GM19025 (cell line): ENCODE data around the gene SYP.

Source experiments
- ATAC-seq: cut with Tn5 transposase; IDR thresholded peaks from one replicate; pipeline ENCODE4 v1.9.1; 2021; ENCODE audit warnings: mild to moderate bottlenecking, low read depth, moderate library complexity; ENCODE audit not compliant: unreplicated experiment

SYP gene

DNA sequence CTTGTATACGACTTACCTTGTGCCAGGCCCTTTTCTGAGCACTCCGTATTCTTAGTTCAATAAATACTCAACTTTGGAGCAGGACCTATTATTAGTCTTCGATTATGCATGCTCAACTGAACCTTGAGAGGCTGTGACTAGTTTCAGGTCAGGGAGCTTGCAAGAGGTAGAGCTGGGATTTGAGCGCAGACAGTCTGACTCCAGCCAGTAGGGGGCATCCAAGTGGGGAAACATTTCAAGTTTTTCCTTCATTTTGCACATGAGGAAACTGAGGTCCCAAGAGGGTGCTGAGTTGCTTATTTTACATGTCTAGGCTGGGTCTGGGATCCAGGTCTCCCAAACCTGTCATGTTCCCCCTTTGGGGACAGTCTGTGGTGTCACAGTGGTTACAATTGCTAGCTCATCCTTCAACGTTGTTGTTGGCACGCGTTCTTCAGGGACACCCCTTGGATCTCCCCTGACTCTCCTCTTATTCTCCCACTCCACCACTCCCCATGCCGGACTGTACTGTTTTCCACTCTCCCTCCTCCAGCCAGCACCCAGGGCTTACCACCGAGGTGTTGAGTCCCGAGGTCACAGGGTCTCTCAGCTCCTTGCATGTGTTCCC, 7.2 kb downstream of the SYP start:
- ATAC-seq, result no peak

DNA sequence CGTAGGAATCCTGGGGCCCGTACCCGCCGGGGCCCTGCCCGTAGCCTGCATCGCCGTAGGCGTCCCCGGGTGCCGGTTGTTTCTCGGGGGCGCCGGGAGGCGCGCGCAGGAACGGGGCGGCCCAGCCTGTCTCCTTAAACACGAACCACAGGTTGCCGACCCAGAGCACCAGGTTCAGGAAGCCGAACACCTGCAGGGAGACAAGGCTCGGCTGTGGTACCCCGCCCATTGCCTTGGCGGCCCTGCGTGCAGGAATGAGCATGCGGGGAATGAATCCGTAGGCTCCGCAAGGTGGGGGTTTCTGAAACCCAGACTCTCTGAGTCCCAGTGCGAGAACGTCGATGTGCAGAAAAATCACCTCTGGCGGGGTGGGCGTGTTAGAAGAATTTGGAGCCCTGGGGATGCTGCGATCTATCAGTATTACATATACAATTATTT, 8.4 kb downstream of the SYP start:
- ATAC-seq, result peak; percentile 5

- ATAC-seq, result peak; percentile 89
Measured at GRCh38 chrX:49190821-49191573, 9.0 kb downstream of the SYP start.

- no peak for ATAC-seq
Measured at GRCh38 chrX:49189606-49190005, 10.4 kb downstream of the SYP start.

- ATAC-seq, result no peak
Measured at GRCh38 chrX:49188468-49189076, 11.4 kb downstream of the SYP start.

GRCh38 chrX:49187526-49187925, 12.5 kb downstream of the SYP start:
- no peak for ATAC-seq

GRCh38 chrX:49187028-49187394, 13.0 kb downstream of the SYP start:
- no peak for ATAC-seq

DNA sequence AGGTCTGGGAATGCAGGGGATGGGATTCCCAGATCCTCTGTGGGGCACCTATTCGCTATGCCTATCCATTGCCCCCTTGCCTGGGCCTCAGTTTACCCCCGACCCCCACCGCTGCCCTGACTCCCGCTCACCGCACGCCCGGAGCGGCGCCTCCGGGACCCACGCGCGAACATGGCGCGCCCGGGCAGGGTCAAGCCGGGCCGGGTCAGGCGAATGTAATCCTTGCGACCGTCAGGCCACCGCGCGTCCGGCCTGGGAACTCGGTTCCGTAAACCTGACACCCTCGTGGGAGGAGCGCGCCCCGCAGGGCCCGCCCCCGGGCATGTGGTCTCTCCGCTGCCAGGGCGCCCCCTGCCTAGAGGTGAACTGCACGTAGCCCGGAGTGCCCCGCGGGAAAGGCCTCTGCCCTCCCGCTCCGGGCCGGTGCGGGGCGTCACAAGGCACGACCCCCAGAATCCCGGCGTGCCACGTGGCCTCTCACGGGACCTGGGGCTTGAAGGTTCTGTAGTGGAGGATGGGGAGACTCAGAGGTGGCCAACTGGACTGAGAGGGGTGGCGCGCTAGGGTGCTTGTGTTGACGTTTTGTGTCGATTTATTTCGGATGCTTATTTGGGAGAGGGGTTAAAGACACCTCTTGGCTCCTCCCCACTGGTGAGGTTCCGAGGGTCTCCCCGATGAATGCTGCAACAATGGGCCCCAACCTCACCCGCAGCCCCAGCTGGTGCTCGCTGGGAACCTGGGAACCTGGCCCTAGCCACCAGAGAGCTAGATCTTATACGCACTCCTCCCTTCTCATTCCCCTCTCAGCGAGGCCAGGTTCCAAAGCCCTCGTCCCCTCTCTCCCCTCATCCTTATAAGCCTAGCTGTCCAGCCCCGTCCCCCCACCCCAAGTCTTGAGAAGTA, 13.6 kb downstream of the SYP start, which contains the start of gene PRICKLE3:
PRICKLE3 (minus strand) TSS at position 249 of the 903 bp plus-strand sequence; CDS start at position 173, 76 bp downstream.
- ATAC-seq, result peak; percentile 17

- ATAC-seq, result peak; percentile 40
Measured at GRCh38 chrX:49184294-49185281, 15.4 kb downstream of the SYP start.

- ATAC-seq, result no peak
Measured at GRCh38 chrX:49183701-49184281, 16.2 kb downstream of the SYP start.

- ATAC-seq, result no peak
Measured at GRCh38 chrX:49179358-49179757, 20.6 kb downstream of the SYP start.

DNA sequence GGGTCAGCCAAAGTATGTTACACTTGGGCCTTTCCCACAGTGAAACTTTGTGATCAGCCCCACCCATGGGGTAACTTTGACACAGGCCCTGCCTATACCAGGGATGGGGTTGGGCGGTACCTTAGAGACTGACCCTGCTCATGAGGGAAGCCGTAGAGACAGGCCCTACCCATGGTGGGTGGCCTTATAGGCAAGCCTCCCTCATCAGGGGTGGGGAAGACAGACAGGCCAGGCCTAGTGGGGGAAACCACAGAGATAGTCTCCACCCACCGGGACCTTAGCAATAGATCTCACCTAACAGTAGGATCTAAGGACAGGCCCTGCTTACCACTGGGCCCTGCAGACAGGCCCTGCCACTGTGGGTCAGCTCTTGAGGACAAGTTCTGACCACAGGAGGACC, 21.5 kb downstream of the SYP start:
- ATAC-seq, result no peak

GRCh38 chrX:49177873-49178480, 22.0 kb downstream of the SYP start:
- no peak for ATAC-seq

DNA sequence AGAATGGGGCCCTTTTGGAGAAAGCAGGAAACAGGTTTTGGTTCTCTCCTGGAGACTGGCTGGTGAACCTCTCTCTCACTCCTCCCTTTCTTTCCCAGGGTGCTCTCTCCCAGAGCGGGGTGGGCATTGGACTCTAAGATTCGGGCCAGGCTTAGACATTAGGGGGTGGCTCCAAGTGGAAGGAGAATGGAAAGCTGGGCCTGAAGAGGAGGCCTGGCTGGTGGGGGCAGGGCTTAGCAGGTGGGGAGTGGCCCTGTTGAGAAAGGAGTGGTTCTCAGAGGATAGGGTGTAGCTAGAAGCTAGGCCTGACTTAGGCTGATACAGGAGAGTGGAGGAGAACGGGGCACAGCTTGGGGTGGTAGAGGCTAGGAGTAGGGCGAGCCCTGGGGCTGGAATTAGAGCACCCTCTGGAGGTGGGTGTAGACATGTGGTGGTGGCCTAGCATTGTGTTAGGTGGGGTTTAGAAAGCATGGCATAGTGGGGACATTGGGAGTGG, 22.6 kb downstream of the SYP start:
- ATAC-seq, result no peak

- ATAC-seq, result no peak
Measured at GRCh38 chrX:49176421-49177326, 23.3 kb downstream of the SYP start.

- ATAC-seq, result no peak
Measured at GRCh38 chrX:49175435-49176274, 24.3 kb downstream of the SYP start.

DNA sequence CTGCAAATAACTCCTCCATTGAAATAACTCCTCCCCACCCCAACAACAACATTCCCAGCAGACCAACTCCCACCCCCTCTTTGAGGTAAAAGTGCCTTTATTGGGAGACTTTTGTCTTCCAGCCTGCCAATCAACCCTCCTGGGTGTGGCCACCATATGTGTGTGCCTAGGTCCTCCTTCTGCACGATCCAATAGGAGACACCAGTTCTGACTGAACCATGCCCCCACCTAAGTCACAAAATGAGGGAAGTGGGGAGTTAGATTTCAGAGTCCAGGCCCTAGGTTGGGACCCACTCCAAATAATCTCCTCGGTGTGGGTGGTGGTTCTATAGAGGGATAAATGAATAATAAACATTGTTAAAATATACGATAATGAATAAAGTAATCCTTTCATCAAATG, 25.3 kb downstream of the SYP start:
- ATAC-seq, result no peak
